H9 (cell line): ENCODE data around the gene PHACTR1. TPM values are rescaled to one million over a fixed set of nuclear protein-coding genes. Genes with fewer than 3 reads are reported as not detected.

ENCODE experiments used
- DNase-seq: peaks from one replicate; pipeline ENCODE4 v3.0.0-alpha.2; 2017
- H2AFZ ChIP-seq: one replicate; pipeline ENCODE4 v1.6.1; 2013; ENCODE audit warnings: mild to moderate bottlenecking, low read length, control low read depth, moderate library complexity
- H2AK5ac ChIP-seq: 2 replicates; pipeline ENCODE4 v1.6.1; 2013; ENCODE audit warnings: low read length, control low read depth, mixed read lengths; ENCODE audit not compliant: insufficient read length
- H2BK120ac ChIP-seq: one replicate; pipeline ENCODE4 v1.6.1; 2013; ENCODE audit warnings: low read depth, mild to moderate bottlenecking, low read length, control low read depth, inconsistent platforms; ENCODE audit not compliant: poor library complexity, severe bottlenecking
- H2BK12ac ChIP-seq: 2 replicates; pipeline ENCODE4 v1.6.1; 2013; ENCODE audit warnings: low read length, control low read depth, mixed read lengths, low read depth; ENCODE audit not compliant: insufficient read length
- H2BK15ac ChIP-seq: 2 replicates; pipeline ENCODE4 v1.6.1; 2013; ENCODE audit warnings: low read depth, low read length, control low read depth
- H2BK20ac ChIP-seq: one replicate; pipeline ENCODE4 v1.6.1; 2013; ENCODE audit warnings: low read depth, mild to moderate bottlenecking, low read length, control low read depth, inconsistent platforms; ENCODE audit not compliant: poor library complexity, severe bottlenecking
- H2BK5ac ChIP-seq: 2 replicates; pipeline ENCODE4 v1.6.1; 2013; ENCODE audit warnings: low read length, control low read depth, mixed read lengths; ENCODE audit not compliant: insufficient read length
- H3K14ac ChIP-seq: 2 replicates; pipeline ENCODE4 v1.6.1; 2013; ENCODE audit warnings: low read length, control low read depth; ENCODE audit not compliant: insufficient read depth
- H3K18ac ChIP-seq: 2 replicates; pipeline ENCODE4 v1.6.1; 2013; ENCODE audit warnings: low read depth, mild to moderate bottlenecking, mixed read lengths, low read length, control low read depth; ENCODE audit not compliant: insufficient read length
- H3K23ac ChIP-seq: 2 replicates; pipeline ENCODE4 v1.6.1; 2013; ENCODE audit warnings: low read length, control low read depth, mixed read lengths, low read depth; ENCODE audit not compliant: insufficient read length
- H3K23me2 ChIP-seq: 2 replicates; pipeline ENCODE4 v1.6.1; 2013; ENCODE audit warnings: low read depth, mild to moderate bottlenecking, mixed read lengths, low read length, control low read depth; ENCODE audit not compliant: insufficient read length, poor library complexity, severe bottlenecking
- H3K27ac ChIP-seq: 2 replicates; pipeline ENCODE4 v1.5.1; 2013; ENCODE audit warnings: low read length, control low read depth, mixed read lengths, low read depth; ENCODE audit not compliant: insufficient read length
- H3K27me3 ChIP-seq: 2 replicates; pipeline ENCODE4 v1.6.1; 2013; ENCODE audit warnings: low read length, control low read depth, inconsistent platforms; ENCODE audit not compliant: insufficient read depth
- H3K4ac ChIP-seq: 2 replicates; pipeline ENCODE4 v1.6.1; 2013; ENCODE audit warnings: low read depth, mild to moderate bottlenecking, control low read depth, inconsistent platforms, low read length, moderate library complexity
- H3K4me1 ChIP-seq: 2 replicates; pipeline ENCODE4 v1.6.1; 2013; ENCODE audit warnings: low read length, control low read depth, inconsistent platforms; ENCODE audit not compliant: insufficient read depth
- H3K4me2 ChIP-seq: 2 replicates; pipeline ENCODE4 v1.6.1; 2013; ENCODE audit warnings: low read length, control low read depth, mixed read lengths; ENCODE audit not compliant: insufficient read length, insufficient read depth
- H3K56ac ChIP-seq: 2 replicates; pipeline ENCODE4 v1.6.1; 2013; ENCODE audit warnings: low read depth, mild to moderate bottlenecking, mixed read lengths, low read length, control low read depth; ENCODE audit not compliant: insufficient read length
- H3K79me1 ChIP-seq: 2 replicates; pipeline ENCODE4 v1.6.1; 2013; ENCODE audit warnings: low read depth, mild to moderate bottlenecking, moderate library complexity, low read length, control low read depth, inconsistent platforms; ENCODE audit not compliant: insufficient read depth, poor library complexity, severe bottlenecking
- H3K79me2 ChIP-seq: 2 replicates; pipeline ENCODE4 v1.6.1; 2013; ENCODE audit warnings: low read length, control low read depth, inconsistent platforms; ENCODE audit not compliant: insufficient read depth
- H3K9ac ChIP-seq: 2 replicates; pipeline ENCODE4 v1.6.1; 2013; ENCODE audit warnings: low read length, control low read depth, mixed read lengths; ENCODE audit not compliant: insufficient read length; ENCODE audit errors: extremely low read depth
- H3K9me3 ChIP-seq: one replicate; pipeline ENCODE4 v1.6.1; 2013; ENCODE audit warnings: low read depth, low read length, inconsistent platforms; ENCODE audit not compliant: control insufficient read depth
- H3T11ph ChIP-seq: one replicate; pipeline ENCODE4 v1.6.1; 2013; ENCODE audit warnings: mild to moderate bottlenecking, low read length, control low read depth, inconsistent platforms
- H4K20me1 ChIP-seq: one replicate; pipeline ENCODE4 v1.6.1; 2013; ENCODE audit not compliant: control insufficient read depth, insufficient read length, insufficient read depth
- H4K5ac ChIP-seq: 2 replicates; pipeline ENCODE4 v1.6.1; 2013; ENCODE audit warnings: low read depth, mild to moderate bottlenecking, mixed read lengths, low read length, control low read depth; ENCODE audit not compliant: insufficient read length
- H4K8ac ChIP-seq: replicated peaks from 2 replicates; pipeline ENCODE4 v1.6.1; 2013; ENCODE audit warnings: low read length, control low read depth, mixed read lengths, low read depth; ENCODE audit not compliant: insufficient read length
- H4K91ac ChIP-seq: 2 replicates; pipeline ENCODE4 v1.6.1; 2013; ENCODE audit warnings: low read depth, mild to moderate bottlenecking, moderate library complexity, mixed read lengths, low read length, control low read depth; ENCODE audit not compliant: insufficient read length
- H3K27ac Mint-ChIP-seq, 3 experiments: 2 replicates in 2 of 3; 3 replicates in 1 of 3; pipeline ENCODE4 v1.8.0; 2020 to 2021; ENCODE audit warnings: mixed read lengths in 3 of 3, mild to moderate bottlenecking in 1 of 3, moderate library complexity in 1 of 3
- H3K27me3 Mint-ChIP-seq: 2 replicates; pipeline ENCODE4 v1.8.0; 2021; ENCODE audit warnings: low read depth, mild to moderate bottlenecking, moderate library complexity, mixed read lengths
- H3K36me3 Mint-ChIP-seq, 3 experiments: 2 replicates in 2 of 3; 3 replicates in 1 of 3; pipeline ENCODE4 v1.8.0; 2020 to 2021; ENCODE audit warnings: low read depth in 3 of 3, mixed read lengths in 3 of 3; ENCODE audit not compliant: insufficient read depth in 1 of 3
- H3K4me1 Mint-ChIP-seq, 2 experiments: 2 replicates each; pipeline ENCODE4 v1.8.0; 2020; ENCODE audit warnings: mixed read lengths in 2 of 2
- H3K4me3 Mint-ChIP-seq, 2 experiments: 2 replicates in 1 of 2; 3 replicates in 1 of 2; pipeline ENCODE4 v1.8.0; 2020 to 2021; ENCODE audit warnings: mild to moderate bottlenecking in 2 of 2, mixed read lengths in 2 of 2, moderate library complexity in 1 of 2
- H3K9me3 Mint-ChIP-seq, 2 experiments: 2 replicates in 1 of 2; 3 replicates in 1 of 2; pipeline ENCODE4 v1.8.0; 2020; ENCODE audit warnings: mild to moderate bottlenecking in 2 of 2, mixed read lengths in 2 of 2, moderate library complexity in 1 of 2
- total RNA-seq: library from RNA; stranded (reverse); gene quantifications from 2 replicates; pipeline ENCODE4 v1.2.1, GENCODE V29; 2021
- TF ChIP-seq, protein P1 (sequence below): fragments of 200-600 bp; sonication (generic); conservative IDR thresholded peaks from 3 replicates; pipeline ENCODE4 v1.8.0; 2021; ENCODE audit warnings: antibody characterized with exemption, mild to moderate bottlenecking

The PHACTR1 gene
- total RNA-seq, 1 experiment from 2014 or later, result 15.9 TPM

GRCh38 chr6:13099771-13100170, 383.2 kb downstream of the PHACTR1 start:
- H2BK120ac ChIP-seq, result no peak overlapping the region
- no peak overlapping the region for H2BK15ac ChIP-seq
- peaks cover 2% of the 10 kb centered on the region; the same call in 1 of the 2 replicates for H3K79me2 ChIP-seq
- no peaks in the 10 kb centered on the region for H4K20me1 ChIP-seq
- no peaks in the 10 kb centered on the region for H3K79me1 ChIP-seq
- TF ChIP-seq, protein P1, sequence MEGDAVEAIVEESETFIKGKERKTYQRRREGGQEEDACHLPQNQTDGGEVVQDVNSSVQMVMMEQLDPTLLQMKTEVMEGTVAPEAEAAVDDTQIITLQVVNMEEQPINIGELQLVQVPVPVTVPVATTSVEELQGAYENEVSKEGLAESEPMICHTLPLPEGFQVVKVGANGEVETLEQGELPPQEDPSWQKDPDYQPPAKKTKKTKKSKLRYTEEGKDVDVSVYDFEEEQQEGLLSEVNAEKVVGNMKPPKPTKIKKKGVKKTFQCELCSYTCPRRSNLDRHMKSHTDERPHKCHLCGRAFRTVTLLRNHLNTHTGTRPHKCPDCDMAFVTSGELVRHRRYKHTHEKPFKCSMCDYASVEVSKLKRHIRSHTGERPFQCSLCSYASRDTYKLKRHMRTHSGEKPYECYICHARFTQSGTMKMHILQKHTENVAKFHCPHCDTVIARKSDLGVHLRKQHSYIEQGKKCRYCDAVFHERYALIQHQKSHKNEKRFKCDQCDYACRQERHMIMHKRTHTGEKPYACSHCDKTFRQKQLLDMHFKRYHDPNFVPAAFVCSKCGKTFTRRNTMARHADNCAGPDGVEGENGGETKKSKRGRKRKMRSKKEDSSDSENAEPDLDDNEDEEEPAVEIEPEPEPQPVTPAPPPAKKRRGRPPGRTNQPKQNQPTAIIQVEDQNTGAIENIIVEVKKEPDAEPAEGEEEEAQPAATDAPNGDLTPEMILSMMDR, result peak; percentile 55
- no peak overlapping the region for H3K4me3 Mint-ChIP-seq
- no peaks in the 10 kb centered on the region; the same call in 1 of the 2 replicates for H3K27me3 Mint-ChIP-seq
- no peaks in the 10 kb centered on the region for H3K9me3 Mint-ChIP-seq
- no peak overlapping the region for H2BK20ac ChIP-seq
- no peak overlapping the region for H2AK5ac ChIP-seq
- no peaks in the 10 kb centered on the region for H3K27me3 ChIP-seq
- peaks cover 21 to 27% of the 10 kb centered on the region in 2 experiments for H3K4me1 Mint-ChIP-seq
- H3K4me1 ChIP-seq, result no peaks in the 10 kb centered on the region; the same call in 1 of the 2 replicates
- no peaks in the 10 kb centered on the region for H3K9me3 ChIP-seq
- no peak overlapping the region for H4K91ac ChIP-seq
- no peak overlapping the region for H3K56ac ChIP-seq
- H3K27ac ChIP-seq, result no peak overlapping the region
- no peak overlapping the region for H3K4ac ChIP-seq
- H3K27ac Mint-ChIP-seq, result no peak overlapping the region
- H3K23ac ChIP-seq, result no peak overlapping the region
- no peak overlapping the region for H3T11ph ChIP-seq
- H3K9ac ChIP-seq, result no peak overlapping the region
- H4K5ac ChIP-seq, result no peak overlapping the region
- no peaks in the 10 kb centered on the region for H3K36me3 Mint-ChIP-seq
- H3K14ac ChIP-seq, result no peak overlapping the region
- H2AFZ ChIP-seq, result no peak overlapping the region
- DNase-seq, result no peak
- no peak overlapping the region for H3K18ac ChIP-seq
- H4K8ac ChIP-seq, result no peak overlapping the region
- H2BK5ac ChIP-seq, result no peak overlapping the region
- no peaks in the 10 kb centered on the region for H3K23me2 ChIP-seq
- no peak overlapping the region for H3K4me2 ChIP-seq
- no peak overlapping the region for H2BK12ac ChIP-seq
